K562 (cell line): ENCODE results near the gene GPR153. TPM values are rescaled to one million over a fixed set of nuclear protein-coding genes. Genes with fewer than 3 reads are reported as not detected.
A peak's percentile ranks its signal among the peaks of the same experiment; 100 is the strongest.

Experiments
- BCL6 ChIP-seq: fragments of 250-450 bp; sonication (Bioruptor Pico); IDR thresholded peaks from 2 replicates; pipeline ENCODE4 v1.4.0; 2020
- GATA2 ChIP-seq: sonication (generic); formaldehyde crosslinking; IDR thresholded peaks from 2 replicates; pipeline ENCODE4 v1.4.0; 2020; ENCODE audit warnings: mild to moderate bottlenecking, missing genetic modification reagents
- SIN3A ChIP-seq, 2 experiments: fragments of 150-350 bp in 1 of 2; IDR thresholded peaks; 2 replicates each; pipeline ENCODE4 v1.6.1; 2011 to 2016; ENCODE audit warnings: borderline replicate concordance in 2 of 2, low read depth in 2 of 2, low read length in 2 of 2, mild to moderate bottlenecking in 2 of 2, moderate library complexity in 2 of 2; ENCODE audit not compliant: control insufficient read depth in 1 of 2
- SMC3 ChIP-seq: conservative IDR thresholded peaks from 2 replicates; pipeline ENCODE4 v1.6.1; 2011; ENCODE audit warnings: low read depth, low read length, improper control_type of control experiment; ENCODE audit not compliant: insufficient read depth
- SRSF1 ChIP-seq: fragments of 200-400 bp; formaldehyde crosslinking; IDR thresholded peaks from 2 replicates; pipeline ENCODE4 v1.6.1; 2017; ENCODE audit warnings: mild to moderate bottlenecking, low read depth, low read length, moderate library complexity
- ZNF124 ChIP-seq: sonication (generic); formaldehyde crosslinking; IDR thresholded peaks from 2 replicates; pipeline ENCODE4 v1.8.1; 2022; ENCODE audit warnings: missing genetic modification reagents
- polyA plus RNA-seq, 8 experiments: library from polyadenylated mRNA; depleted of rRNA in 4 of 8; stranded (reverse) in 5 of 8; unstranded in 3 of 8; fragments of >200 nt; fragmentation: Nextera tagmentation in 2 of 8; fragmentation: Illumina TruSeq in 1 of 8; extraction: Ambion mirVana in 2 of 8; extraction: Trizol in 1 of 8; gene quantifications; 2 replicates each; pipeline versions ENCODE4 v1.2.1 to v1.2.3, GENCODE V29; 2011 to 2014; ENCODE audit warnings: inconsistent platforms in 1 of 8, missing spikeins in 1 of 8
- total RNA-seq, 7 experiments: library from RNA; depleted of rRNA in 6 of 7; stranded (reverse); fragments of >200 nt in 6 of 7; fragmentation: Illumina TruSeq in 2 of 7; extraction: Trizol in 2 of 7; gene quantifications; 2 replicates each; pipeline versions ENCODE4 v1.2.1 to v1.2.3, GENCODE V29; 2011 to 2021; ENCODE audit warnings: low replicate concordance in 1 of 7
- TF ChIP-seq, protein P1 (sequence below): fragments of 450-650 bp; IDR thresholded peaks from 2 replicates; pipeline ENCODE4 v1.6.1; 2016; ENCODE audit warnings: mild to moderate bottlenecking, moderate library complexity
- TF ChIP-seq, protein P2 (sequence below): fragments of 200-800 bp; sonication (Bioruptor generic); IDR thresholded peaks from 2 replicates; pipeline ENCODE4 v1.6.1; 2017; ENCODE audit warnings: missing genetic modification characterization, missing compliant biosample characterization

Gene GPR153
- total and polyA plus RNA-seq, 9 of the 15 experiments (the other 6 are each of a cell fraction or from before 2014, with no cell fraction given) = 0.01 to 1.5 (median 0.51) TPM

DNA sequence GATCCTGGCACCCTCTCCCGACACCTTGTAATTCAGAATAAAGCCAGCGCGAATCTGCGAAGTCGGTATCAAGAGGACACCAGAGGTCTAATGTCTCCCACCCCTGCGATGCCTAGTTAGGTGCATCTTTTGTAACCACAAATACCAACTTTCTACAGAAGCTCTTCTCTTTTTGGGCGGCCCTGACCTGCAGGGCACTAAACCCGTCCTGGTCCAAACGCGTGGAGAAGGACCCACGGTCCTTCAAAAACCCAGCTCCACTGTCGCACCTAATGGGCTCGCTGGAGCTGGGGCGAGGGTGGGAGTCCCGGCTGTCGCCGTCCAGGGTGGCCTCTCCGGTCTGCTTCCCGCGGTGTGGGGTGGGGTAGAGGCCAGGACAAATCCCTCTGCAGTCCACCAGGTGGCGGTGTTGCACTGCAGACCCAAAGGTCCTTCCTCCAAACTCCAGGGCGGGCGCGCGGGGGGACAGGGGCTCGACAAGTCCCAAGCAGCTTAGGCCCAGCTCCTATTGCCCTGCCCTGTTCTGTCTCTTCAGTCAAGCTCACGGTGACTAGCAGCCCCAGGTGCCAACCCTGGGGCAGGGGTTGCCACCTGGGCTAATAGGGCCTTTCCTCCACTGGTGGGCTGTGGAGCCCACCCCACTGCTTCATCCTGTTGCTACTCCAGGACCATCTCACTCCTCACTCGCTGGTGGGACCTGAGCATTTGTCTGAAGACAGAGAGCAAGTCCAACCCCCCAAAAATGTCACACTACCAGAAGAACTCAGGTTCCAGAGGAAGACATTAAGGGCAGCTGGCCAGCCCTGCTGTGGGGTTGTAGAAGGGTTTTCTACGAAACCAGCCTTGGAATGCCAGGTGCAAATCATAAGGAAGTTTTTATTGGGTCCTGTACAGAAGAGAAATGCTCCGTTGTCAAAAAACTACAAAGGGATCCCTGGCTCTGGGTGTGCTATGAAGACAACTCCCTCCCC lies 14.1 kb downstream of the GPR153 start (continued):
- TF ChIP-seq, protein P1, sequence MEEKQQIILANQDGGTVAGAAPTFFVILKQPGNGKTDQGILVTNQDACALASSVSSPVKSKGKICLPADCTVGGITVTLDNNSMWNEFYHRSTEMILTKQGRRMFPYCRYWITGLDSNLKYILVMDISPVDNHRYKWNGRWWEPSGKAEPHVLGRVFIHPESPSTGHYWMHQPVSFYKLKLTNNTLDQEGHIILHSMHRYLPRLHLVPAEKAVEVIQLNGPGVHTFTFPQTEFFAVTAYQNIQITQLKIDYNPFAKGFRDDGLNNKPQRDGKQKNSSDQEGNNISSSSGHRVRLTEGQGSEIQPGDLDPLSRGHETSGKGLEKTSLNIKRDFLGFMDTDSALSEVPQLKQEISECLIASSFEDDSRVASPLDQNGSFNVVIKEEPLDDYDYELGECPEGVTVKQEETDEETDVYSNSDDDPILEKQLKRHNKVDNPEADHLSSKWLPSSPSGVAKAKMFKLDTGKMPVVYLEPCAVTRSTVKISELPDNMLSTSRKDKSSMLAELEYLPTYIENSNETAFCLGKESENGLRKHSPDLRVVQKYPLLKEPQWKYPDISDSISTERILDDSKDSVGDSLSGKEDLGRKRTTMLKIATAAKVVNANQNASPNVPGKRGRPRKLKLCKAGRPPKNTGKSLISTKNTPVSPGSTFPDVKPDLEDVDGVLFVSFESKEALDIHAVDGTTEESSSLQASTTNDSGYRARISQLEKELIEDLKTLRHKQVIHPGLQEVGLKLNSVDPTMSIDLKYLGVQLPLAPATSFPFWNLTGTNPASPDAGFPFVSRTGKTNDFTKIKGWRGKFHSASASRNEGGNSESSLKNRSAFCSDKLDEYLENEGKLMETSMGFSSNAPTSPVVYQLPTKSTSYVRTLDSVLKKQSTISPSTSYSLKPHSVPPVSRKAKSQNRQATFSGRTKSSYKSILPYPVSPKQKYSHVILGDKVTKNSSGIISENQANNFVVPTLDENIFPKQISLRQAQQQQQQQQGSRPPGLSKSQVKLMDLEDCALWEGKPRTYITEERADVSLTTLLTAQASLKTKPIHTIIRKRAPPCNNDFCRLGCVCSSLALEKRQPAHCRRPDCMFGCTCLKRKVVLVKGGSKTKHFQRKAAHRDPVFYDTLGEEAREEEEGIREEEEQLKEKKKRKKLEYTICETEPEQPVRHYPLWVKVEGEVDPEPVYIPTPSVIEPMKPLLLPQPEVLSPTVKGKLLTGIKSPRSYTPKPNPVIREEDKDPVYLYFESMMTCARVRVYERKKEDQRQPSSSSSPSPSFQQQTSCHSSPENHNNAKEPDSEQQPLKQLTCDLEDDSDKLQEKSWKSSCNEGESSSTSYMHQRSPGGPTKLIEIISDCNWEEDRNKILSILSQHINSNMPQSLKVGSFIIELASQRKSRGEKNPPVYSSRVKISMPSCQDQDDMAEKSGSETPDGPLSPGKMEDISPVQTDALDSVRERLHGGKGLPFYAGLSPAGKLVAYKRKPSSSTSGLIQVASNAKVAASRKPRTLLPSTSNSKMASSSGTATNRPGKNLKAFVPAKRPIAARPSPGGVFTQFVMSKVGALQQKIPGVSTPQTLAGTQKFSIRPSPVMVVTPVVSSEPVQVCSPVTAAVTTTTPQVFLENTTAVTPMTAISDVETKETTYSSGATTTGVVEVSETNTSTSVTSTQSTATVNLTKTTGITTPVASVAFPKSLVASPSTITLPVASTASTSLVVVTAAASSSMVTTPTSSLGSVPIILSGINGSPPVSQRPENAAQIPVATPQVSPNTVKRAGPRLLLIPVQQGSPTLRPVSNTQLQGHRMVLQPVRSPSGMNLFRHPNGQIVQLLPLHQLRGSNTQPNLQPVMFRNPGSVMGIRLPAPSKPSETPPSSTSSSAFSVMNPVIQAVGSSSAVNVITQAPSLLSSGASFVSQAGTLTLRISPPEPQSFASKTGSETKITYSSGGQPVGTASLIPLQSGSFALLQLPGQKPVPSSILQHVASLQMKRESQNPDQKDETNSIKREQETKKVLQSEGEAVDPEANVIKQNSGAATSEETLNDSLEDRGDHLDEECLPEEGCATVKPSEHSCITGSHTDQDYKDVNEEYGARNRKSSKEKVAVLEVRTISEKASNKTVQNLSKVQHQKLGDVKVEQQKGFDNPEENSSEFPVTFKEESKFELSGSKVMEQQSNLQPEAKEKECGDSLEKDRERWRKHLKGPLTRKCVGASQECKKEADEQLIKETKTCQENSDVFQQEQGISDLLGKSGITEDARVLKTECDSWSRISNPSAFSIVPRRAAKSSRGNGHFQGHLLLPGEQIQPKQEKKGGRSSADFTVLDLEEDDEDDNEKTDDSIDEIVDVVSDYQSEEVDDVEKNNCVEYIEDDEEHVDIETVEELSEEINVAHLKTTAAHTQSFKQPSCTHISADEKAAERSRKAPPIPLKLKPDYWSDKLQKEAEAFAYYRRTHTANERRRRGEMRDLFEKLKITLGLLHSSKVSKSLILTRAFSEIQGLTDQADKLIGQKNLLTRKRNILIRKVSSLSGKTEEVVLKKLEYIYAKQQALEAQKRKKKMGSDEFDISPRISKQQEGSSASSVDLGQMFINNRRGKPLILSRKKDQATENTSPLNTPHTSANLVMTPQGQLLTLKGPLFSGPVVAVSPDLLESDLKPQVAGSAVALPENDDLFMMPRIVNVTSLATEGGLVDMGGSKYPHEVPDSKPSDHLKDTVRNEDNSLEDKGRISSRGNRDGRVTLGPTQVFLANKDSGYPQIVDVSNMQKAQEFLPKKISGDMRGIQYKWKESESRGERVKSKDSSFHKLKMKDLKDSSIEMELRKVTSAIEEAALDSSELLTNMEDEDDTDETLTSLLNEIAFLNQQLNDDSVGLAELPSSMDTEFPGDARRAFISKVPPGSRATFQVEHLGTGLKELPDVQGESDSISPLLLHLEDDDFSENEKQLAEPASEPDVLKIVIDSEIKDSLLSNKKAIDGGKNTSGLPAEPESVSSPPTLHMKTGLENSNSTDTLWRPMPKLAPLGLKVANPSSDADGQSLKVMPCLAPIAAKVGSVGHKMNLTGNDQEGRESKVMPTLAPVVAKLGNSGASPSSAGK = no peak
- no peak for TF ChIP-seq ZNF124 (CRISPR knock-in tag)
- no peak for TF ChIP-seq GATA2 (CRISPR knock-in tag)
- no peak for TF ChIP-seq SRSF1
- TF ChIP-seq, protein P2, sequence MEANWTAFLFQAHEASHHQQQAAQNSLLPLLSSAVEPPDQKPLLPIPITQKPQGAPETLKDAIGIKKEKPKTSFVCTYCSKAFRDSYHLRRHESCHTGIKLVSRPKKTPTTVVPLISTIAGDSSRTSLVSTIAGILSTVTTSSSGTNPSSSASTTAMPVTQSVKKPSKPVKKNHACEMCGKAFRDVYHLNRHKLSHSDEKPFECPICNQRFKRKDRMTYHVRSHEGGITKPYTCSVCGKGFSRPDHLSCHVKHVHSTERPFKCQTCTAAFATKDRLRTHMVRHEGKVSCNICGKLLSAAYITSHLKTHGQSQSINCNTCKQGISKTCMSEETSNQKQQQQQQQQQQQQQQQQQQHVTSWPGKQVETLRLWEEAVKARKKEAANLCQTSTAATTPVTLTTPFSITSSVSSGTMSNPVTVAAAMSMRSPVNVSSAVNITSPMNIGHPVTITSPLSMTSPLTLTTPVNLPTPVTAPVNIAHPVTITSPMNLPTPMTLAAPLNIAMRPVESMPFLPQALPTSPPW (CRISPR knock-in tag) = peak; percentile 80
- no peak for TF ChIP-seq BCL6 (CRISPR knock-in tag)
- no peak for TF ChIP-seq SIN3A (IDR thresholded peaks at IDR 0.05; ENCODE audit: borderline replicate concordance in 2 of 2, control insufficient read depth in 1 of 2, low read depth in 2 of 2, low read length in 2 of 2)
- TF ChIP-seq SMC3 = peak; percentile 99
